Measurements from ENCODE around the gene HLA-DOA.

DNA sequence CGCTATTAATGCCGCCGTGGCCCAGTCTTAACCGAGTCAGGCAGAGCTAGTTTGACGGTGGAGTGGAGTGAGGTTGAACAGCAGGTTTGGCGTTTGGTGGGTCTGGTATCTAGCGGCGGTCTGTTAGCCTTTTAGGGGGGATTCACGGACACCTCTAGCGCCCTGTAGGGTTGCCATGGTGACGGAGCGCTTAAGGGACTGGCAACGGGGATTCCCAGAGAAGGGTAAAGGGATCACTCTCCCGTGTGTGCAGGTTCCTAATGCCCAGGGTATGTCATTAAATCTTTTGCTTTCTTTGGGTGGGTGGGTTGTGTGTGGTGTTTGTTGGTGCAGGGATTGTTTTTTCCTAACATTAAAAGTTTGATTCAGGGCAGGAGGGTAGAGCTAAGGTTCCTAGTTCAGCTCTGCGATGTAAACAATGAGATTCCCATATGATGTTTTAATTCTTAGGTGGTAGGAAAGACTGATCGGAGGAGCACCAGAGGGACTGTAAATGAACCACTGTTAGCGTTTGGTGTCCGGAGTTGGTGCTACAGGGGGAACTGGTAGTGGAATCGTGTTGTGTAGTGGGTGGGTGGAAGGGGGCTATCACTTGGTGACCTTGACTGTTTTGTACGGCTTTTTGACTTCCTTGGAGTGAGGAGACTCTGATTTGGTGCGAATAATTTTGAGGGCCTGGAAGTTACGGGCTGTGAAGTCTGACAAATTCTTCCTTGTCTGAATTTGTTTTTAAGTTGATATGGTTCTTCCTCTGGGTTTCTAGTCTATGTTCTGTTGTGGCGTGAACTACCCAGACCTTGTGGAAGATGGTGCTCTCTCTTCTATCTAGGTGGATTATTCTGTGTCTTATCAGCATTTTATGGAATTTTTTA lies 36.0 kb downstream of the HLA-DOA start:
- TF ChIP-seq, protein P1, sequence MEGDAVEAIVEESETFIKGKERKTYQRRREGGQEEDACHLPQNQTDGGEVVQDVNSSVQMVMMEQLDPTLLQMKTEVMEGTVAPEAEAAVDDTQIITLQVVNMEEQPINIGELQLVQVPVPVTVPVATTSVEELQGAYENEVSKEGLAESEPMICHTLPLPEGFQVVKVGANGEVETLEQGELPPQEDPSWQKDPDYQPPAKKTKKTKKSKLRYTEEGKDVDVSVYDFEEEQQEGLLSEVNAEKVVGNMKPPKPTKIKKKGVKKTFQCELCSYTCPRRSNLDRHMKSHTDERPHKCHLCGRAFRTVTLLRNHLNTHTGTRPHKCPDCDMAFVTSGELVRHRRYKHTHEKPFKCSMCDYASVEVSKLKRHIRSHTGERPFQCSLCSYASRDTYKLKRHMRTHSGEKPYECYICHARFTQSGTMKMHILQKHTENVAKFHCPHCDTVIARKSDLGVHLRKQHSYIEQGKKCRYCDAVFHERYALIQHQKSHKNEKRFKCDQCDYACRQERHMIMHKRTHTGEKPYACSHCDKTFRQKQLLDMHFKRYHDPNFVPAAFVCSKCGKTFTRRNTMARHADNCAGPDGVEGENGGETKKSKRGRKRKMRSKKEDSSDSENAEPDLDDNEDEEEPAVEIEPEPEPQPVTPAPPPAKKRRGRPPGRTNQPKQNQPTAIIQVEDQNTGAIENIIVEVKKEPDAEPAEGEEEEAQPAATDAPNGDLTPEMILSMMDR (IDR thresholded peaks at IDR 0.05; ENCODE audit: low read depth, low read length, missing input control): no peak
- TF ChIP-seq EGR1 (IDR thresholded peaks at IDR 0.05; ENCODE audit: low read depth in 2 of 2): no peak
- TF ChIP-seq, protein P2, sequence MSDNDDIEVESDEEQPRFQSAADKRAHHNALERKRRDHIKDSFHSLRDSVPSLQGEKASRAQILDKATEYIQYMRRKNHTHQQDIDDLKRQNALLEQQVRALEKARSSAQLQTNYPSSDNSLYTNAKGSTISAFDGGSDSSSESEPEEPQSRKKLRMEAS (IDR thresholded peaks at IDR 0.05): no peak
- TF ChIP-seq, protein P3, sequence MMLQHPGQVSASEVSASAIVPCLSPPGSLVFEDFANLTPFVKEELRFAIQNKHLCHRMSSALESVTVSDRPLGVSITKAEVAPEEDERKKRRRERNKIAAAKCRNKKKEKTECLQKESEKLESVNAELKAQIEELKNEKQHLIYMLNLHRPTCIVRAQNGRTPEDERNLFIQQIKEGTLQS (IDR thresholded peaks at IDR 0.05): no peak
- no peak for TF ChIP-seq RAD21 (IDR thresholded peaks at IDR 0.05)

All from liver (tissue), 3 donors.